Esophagus mucosa (tissue), 1 donor: ENCODE measurements around the gene GNG5. TPM values are rescaled to one million over a fixed set of nuclear protein-coding genes. Genes with fewer than 3 reads are reported as not detected.
"Not testable (repeated sequence)": the region's sequence is repeated elsewhere in the genome, so short reads cannot be mapped to it uniquely, and the experiment has no call there.

ENCODE experiments used
- ATAC-seq: fragments of 200-7000 bp; cut with Tn5 transposase; one replicate; pipeline ENCODE4 v1.9.1; 2020
- total RNA-seq: library from RNA; stranded (reverse); gene quantifications from one replicate; pipeline ENCODE4 v1.2.4, GENCODE V29; 2023
- donor health status: DM: yes; HTN: yes; CAD: no.

The GNG5 gene
- total RNA-seq, 1 donor from 2014 or later: 93.1 TPM

DNA sequence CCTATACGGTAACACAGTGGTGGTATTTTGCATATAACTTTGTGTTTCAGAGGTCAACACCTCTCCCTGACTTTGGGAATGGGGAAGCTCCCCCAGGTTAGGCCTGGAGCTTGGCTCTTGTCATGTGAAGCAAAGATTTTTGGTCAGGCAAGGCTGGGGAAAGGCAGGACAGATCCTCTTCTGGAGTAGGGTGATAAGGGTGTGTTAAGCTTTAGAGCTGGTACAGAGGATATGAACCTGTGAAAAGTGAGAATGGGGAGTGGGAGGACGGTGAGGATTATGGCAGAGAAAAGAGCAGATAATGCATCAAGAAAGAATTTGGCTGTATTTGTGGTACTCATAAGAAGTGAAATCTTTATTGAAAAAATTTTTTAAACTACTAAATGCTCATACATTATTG, 25.1 kb downstream of the GNG5 start:
- ATAC-seq: no peak

DNA sequence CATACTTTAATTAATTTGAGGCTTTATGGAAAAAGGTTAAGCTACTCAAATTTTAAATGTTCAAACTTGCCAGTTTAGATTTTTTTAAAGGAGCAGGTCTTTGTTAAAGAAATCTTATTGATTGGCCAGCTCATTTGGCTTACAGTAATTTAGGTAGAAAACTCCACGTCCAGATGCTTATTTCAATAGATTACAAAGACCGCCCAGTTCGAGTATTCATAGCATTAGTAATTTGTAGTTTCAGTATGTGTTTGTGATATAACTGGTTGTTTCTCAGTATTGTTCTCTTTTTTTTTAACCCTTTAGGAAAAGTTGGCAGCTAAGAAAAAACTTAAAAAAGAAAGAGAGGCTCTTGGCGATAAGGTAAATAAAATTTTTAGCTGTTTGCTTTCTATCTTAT, 25.7 kb downstream of the GNG5 start:
- no peak for ATAC-seq

DNA sequence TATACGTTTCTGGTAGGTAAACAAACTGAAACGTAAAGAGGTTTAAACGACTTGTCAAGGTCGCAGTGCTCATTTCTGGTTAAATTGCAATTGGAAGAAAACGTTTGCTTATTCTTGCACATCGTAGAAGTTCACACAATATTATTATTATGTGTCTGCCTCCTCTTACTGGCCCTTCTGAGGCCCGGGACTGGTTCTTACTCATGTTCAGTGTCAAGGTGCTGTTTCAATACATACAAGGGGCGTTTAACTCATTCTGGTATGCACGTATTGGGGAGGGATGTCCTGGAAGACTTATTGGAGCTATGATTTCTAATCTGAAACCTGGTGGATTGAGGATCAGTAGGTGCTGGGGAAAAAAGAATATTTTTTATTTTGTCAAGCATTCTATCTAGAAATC, 26.4 kb downstream of the GNG5 start:
- ATAC-seq: no peak

DNA sequence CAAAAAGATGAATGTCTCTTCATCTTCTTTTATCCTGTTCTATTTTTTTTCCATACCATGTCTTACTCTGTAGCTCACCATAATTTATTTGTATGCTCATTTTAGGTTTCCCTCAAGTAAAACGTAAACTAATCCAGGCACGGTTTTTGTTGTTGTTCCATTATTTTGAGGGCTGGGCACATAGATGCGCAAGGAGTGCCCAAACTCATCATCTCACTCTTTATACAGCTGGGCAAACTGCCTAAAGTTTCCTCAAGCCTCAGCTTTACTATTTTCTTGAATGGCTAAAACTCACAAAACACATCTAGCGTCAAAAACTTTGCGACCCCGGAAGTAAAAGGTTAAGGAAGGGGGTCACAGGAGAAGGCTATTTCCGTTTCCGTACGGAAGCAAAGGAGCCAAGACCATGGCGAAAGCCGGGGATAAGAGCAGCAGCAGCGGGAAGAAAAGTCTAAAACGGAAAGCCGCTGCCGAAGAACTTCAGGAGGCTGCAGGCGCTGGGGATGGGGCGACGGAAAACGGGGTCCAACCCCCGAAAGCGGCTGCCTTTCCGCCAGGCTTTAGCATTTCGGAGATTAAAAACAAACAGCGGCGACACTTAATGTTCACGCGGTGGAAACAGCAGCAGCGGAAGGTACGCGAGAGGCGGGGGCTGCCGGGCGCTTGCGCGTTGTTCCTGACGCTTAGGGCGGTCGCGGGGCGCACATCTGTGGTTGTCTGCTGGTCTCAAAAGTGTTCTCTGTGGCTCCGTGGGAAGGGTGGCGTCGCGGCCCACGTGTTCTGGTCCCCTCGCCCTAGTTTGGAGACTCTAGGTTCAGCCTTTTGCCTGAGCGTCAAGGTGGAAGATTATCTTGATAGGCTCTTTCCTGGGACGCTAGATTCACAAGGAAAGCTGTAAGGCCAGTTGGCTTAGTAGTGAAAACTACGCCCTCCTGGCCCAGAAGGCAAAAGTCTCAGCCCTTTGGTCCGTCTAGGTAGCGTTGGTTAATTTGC, 27.2 kb downstream of the GNG5 start, which contains the start of gene RPF1:
Gene RPF1, plus strand, starts transcription at position 391 of the 993 bp plus-strand sequence. Its CDS starts 16 bp downstream, at position 407.
- peak; percentile 84 for ATAC-seq

DNA sequence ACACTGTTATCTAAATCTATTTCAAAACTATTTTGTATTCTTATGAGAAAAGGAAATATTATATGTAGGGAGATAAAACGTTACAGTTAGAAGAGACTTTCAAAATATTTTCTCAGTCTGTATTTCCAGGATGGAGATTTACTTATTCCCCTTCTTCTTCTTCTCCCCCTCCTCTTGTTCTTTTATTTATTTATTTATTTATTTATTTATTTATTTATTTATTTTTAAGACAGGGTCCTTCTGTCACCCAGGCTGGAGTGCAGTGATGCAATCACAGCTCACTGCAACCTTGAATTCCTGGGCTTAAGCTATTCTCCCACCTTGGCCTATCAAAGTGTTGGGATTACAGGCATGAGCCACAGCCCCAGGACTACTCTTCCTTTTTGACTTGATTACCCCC, 30.2 kb downstream of the GNG5 start:
- no peak for ATAC-seq

DNA sequence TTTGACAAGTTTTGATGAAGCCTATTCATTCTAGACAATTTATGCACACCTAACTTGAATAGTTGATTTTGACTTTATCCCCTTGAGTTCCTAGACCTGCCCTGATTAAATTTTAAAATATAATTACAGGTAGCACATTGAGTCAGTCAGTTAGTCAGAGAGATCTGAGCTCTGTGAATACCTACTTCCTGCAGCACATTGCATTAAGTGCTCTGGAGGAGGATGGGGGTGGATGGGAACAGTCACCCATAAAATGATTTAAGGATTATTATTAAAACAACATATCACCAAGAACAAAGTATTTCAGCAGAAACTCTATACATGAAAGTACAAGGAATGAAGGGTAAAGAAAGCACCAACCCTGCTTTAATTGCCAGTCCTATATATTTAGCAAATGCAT, 39.1 kb downstream of the GNG5 start:
- peak; percentile 37 for ATAC-seq

DNA sequence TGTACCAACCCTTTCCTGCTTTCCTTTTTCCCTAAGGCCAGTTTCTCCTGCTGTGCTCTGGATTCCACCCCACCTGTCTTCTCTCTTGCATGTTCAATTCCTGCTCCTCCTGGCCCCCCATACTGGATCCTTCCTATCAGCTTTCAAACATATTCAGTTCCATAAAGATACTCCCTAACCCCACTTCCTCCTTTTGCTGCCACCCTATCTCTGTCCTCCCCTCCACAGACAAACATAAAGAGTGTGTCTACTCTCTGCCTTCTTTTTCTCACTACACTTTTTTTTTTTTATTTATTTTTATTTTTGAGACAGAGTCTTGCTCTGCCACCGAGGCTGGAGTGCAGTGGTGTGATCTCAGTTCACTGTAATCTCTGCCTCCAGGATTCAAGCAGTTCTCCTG, 44.3 kb downstream of the GNG5 start:
- ATAC-seq: no peak

DNA sequence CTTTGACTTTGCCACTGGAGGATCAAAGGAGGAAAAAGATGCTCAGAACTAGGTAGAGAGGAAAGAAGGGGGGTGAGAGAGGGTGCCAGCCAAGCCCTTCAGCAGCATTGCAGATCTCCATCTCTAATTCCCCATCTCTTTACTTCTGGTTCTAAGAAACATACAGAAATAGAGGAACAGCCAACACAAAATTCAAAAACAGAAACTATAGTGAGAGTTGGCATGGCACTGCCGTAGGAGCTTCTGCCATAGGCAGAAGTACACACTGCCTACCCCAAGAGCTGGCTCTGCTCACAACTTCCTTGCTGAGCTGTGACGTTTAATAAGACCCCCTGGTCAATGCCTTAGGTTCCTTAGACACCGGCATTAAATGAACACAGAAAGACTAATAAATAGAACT, 53.9 kb downstream of the GNG5 start:
- ATAC-seq: no peak

DNA sequence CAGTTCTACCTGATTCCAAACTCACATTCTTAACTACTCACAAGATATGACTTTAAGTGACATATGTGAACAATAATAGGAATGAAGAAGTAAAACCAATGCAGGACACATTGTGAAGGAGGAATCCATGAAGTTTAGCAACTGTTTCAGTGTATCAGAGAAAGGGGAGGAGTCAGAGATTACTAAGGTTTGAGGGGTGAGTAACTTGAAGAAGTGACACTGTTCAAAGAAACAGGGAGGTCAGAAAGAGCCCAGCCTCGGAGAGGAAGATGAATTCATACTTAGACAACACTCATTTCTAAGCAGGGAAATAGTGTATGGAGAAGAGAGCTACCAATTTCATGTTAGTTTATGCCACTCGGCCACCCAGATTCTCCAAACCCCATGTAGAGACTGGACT, 55.5 kb downstream of the GNG5 start:
- peak; percentile 35 for ATAC-seq

DNA sequence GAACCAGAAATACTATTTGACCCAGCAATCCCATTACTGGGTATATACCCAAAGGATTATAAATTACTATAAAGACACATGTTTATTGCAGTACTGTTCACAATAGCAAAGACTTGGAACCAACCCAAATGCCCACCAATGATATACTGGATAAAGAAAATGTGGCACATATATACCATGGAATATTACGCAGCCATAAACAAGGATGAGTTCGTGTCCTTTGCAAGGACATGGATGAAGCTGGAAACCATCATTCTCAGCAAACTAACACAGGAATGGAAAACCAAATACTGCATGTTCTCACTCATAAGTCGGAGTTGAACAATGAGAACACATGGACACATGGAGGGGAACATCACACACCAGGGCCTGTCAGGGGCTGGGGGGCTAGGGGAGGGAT, 57.7 kb downstream of the GNG5 start:
- not testable (repeated sequence) for ATAC-seq

Other genes starting within 250 kb of the GNG5 start
- 0.44 TPM for gene SAMD13, start 204.9 kb downstream of the GNG5 start, total RNA-seq
- gene DNASE2B, start 108.1 kb downstream of the GNG5 start, total RNA-seq: not detected
- gene RPF1, start 27.3 kb downstream of the GNG5 start, total RNA-seq: 24.4 TPM
- 1.1 TPM for gene SPATA1, start 195 bp downstream of the GNG5 start, total RNA-seq
- gene CTBS, start 67.9 kb upstream of the GNG5 start, total RNA-seq: 11.2 TPM
- gene SSX2IP, start 183.9 kb upstream of the GNG5 start, total RNA-seq: 11.6 TPM